ENCODE data around the gene KSR1. TPM values are rescaled to one million over a fixed set of nuclear protein-coding genes. Genes with fewer than 3 reads are reported as not detected.

Gene KSR1
- total RNA-seq, 1 experiment from 2014 or later, result 21.7 TPM

GRCh38 chr17:27562777-27563455, 106.7 kb downstream of the KSR1 start:
- TF ChIP-seq POLR2AphosphoS5 (IDR thresholded peaks at IDR 0.05; ENCODE audit: low read depth, low read length), result no peak
- TF ChIP-seq CTCF (IDR thresholded peaks at IDR 0.05), result no peak
- no peak for TF ChIP-seq REST (IDR thresholded peaks at IDR 0.05; ENCODE audit: insufficient read depth in 1 of 2, low read depth in 2 of 2, low read length in 1 of 2)
- TF ChIP-seq SIN3A (IDR thresholded peaks at IDR 0.05; ENCODE audit: borderline replicate concordance, insufficient read depth, low read depth, low read length), result no peak
- ChIA-PET POLR2A (no interaction called here), CTCF (no interaction called here)
- in situ Hi-C loops (cut with HindIII; ENCODE audit: low pct_unique_long_range_greater_than_20kb, low sequenced_read_pairs) (no loop called here), intact Hi-C loops (cut with micrococcal nuclease; ENCODE audit: unreplicated experiment) (no loop called here)
- no peaks in the 10 kb centered on the region for H3K36me3 ChIP-seq (ENCODE audit: control insufficient read depth, insufficient read depth, low read length)
- H3K27ac ChIP-seq (ENCODE audit: low read length), result no peak overlapping the region
- no peaks in the 10 kb centered on the region for H3K9me3 ChIP-seq (ENCODE audit: control insufficient read depth, insufficient read depth, low read depth, low read length)
- BruUV-seq (replicated peaks), result no TSS peak
- ATAC-seq (no peak), DNase-seq (ENCODE audit: low read depth, low spot score) (no peak)
- H3K27me3 ChIP-seq (ENCODE audit: control insufficient read depth, insufficient read depth, low read length), result no peaks in the 10 kb centered on the region
- H3K4me1 ChIP-seq (ENCODE audit: control insufficient read depth, insufficient read depth, low read length), result no peaks in the 10 kb centered on the region; the same call in 1 of the 2 replicates
- no peak overlapping the region for H3K4me3 ChIP-seq (ENCODE audit: low read depth in 2 of 2, low read length in 2 of 2)

GRCh38 chr17:27563532-27563931, 107.3 kb downstream of the KSR1 start:
- Histone ChIP-seq H3K4me1 (ENCODE audit: control insufficient read depth, insufficient read depth, low read length) (no peaks in the 10 kb centered on the region; the same call in 1 of the 2 replicates), H3K9me3 (ENCODE audit: control insufficient read depth, insufficient read depth, low read depth, low read length) (no peaks in the 10 kb centered on the region), H3K36me3 (ENCODE audit: control insufficient read depth, insufficient read depth, low read length) (no peaks in the 10 kb centered on the region), H3K27ac (ENCODE audit: low read length) (no peak overlapping the region), H3K4me3 (ENCODE audit: low read depth in 2 of 2, low read length in 2 of 2) (no peak overlapping the region), H3K27me3 (ENCODE audit: control insufficient read depth, insufficient read depth, low read length) (no peaks in the 10 kb centered on the region)
- BruUV-seq (replicated peaks), result no TSS peak
- TF ChIP-seq TCF7L2 (IDR thresholded peaks at IDR 0.05; ENCODE audit: low read depth, low read length) (no peak), POLR2AphosphoS5 (IDR thresholded peaks at IDR 0.05; ENCODE audit: low read depth, low read length) (no peak), CTCF (IDR thresholded peaks at IDR 0.05) (no peak), REST (IDR thresholded peaks at IDR 0.05; ENCODE audit: insufficient read depth in 1 of 2, low read depth in 2 of 2, low read length in 1 of 2) (no peak), SIN3A (IDR thresholded peaks at IDR 0.05; ENCODE audit: borderline replicate concordance, insufficient read depth, low read depth, low read length) (no peak)
- in situ Hi-C loops (cut with HindIII; ENCODE audit: low pct_unique_long_range_greater_than_20kb, low sequenced_read_pairs), result no loop called here
- POLR2A ChIA-PET, result no interaction called here
- CTCF ChIA-PET, result interaction anchor here (0.6 kb wide), 3 partner anchors 68 to 93 kb away, joined by 3 read pairs; no protein-coding TSS in a partner anchor
- no peak for DNase-seq (ENCODE audit: low read depth, low spot score)
- intact Hi-C loops (cut with micrococcal nuclease; ENCODE audit: unreplicated experiment), result no loop called here
- ATAC-seq, result no peak

Data from Panc1 (cell line).